Measurements from ENCODE around the gene PFKFB3. TPM values are rescaled to one million over a fixed set of nuclear protein-coding genes. Genes with fewer than 3 reads are reported as not detected.

Gene PFKFB3
- total RNA-seq, 1 experiment from 2014 or later = 36.8 TPM

- Mint-ChIP-seq H3K9me3 (no peaks in the 10 kb centered on the region), H3K4me3 (no peak overlapping the region), H3K27me3 (ENCODE audit: low read depth) (no peaks in the 10 kb centered on the region), H3K36me3 (ENCODE audit: insufficient read depth in 1 of 3, low read depth in 3 of 3) (peaks cover 54 to 98% (median 97%) of the 10 kb centered on the region in 3 experiments), H3K4me1 (no peaks in the 10 kb centered on the region), H3K27ac (peak overlapping the region in 2 of 3 experiments; percentile 10 to 64; a peak in 2 of 7 replicates)
- H3K4me2 ChIP-seq (ENCODE audit: insufficient read depth, insufficient read length, low read length) = no peak overlapping the region
- TF ChIP-seq CTCF (conservative IDR thresholded peaks at IDR 0.05) = no peak
- H3K9ac ChIP-seq (ENCODE audit: extremely low read depth, insufficient read length, low read length) = no peak overlapping the region
- no peak overlapping the region for H2AK5ac ChIP-seq (ENCODE audit: insufficient read length, low read length)
- no peak overlapping the region for H4K5ac ChIP-seq (ENCODE audit: insufficient read length, low read depth, low read length)
- no CpG with 5 or more reads among the region's 15 CpGs for WGBS (ENCODE audit: extremely low coverage, insufficient read length, low lambda C conversion rate)
- H3K27ac ChIP-seq (ENCODE audit: insufficient read length, low read depth, low read length) = no peak overlapping the region
- no peaks in the 10 kb centered on the region for H3K4me1 ChIP-seq (ENCODE audit: insufficient read depth, low read length)
- no peaks in the 10 kb centered on the region for H3K27me3 ChIP-seq (ENCODE audit: insufficient read depth, low read length)
- no peaks in the 10 kb centered on the region for H3K79me2 ChIP-seq (ENCODE audit: insufficient read depth, low read length)
- H3K18ac ChIP-seq (ENCODE audit: insufficient read length, low read depth, low read length) = no peak overlapping the region
- no peaks in the 10 kb centered on the region for H4K20me1 ChIP-seq (ENCODE audit: control insufficient read depth, insufficient read depth, insufficient read length)
- no peak overlapping the region for H3K56ac ChIP-seq (ENCODE audit: insufficient read length, low read depth, low read length)
- H4K91ac ChIP-seq (ENCODE audit: insufficient read length, low read depth, low read length) = no peak overlapping the region
- H3K4ac ChIP-seq (ENCODE audit: low read depth, low read length) = no peak overlapping the region
- H2BK12ac ChIP-seq (ENCODE audit: insufficient read length, low read depth, low read length) = no peak overlapping the region
- no peak overlapping the region for H2BK120ac ChIP-seq (ENCODE audit: low read depth, low read length, poor library complexity, severe bottlenecking)
- no peak for DNase-seq
- no peak overlapping the region for H3K23ac ChIP-seq (ENCODE audit: insufficient read length, low read depth, low read length)
- no peak overlapping the region for H2BK20ac ChIP-seq (ENCODE audit: low read depth, low read length, poor library complexity, severe bottlenecking)
- H3K23me2 ChIP-seq (ENCODE audit: insufficient read length, low read depth, low read length, poor library complexity, severe bottlenecking) = no peaks in the 10 kb centered on the region
- H3K9me3 ChIP-seq (ENCODE audit: control insufficient read depth, low read depth, low read length) = no peaks in the 10 kb centered on the region
- H2BK5ac ChIP-seq (ENCODE audit: insufficient read length, low read length) = no peak overlapping the region
- H3K79me1 ChIP-seq (ENCODE audit: insufficient read depth, low read depth, low read length, poor library complexity, severe bottlenecking) = no peaks in the 10 kb centered on the region
- no peak overlapping the region for H2AFZ ChIP-seq (ENCODE audit: low read length)
- H3K14ac ChIP-seq (ENCODE audit: insufficient read depth, low read length) = no peak overlapping the region
- no peak overlapping the region for H2BK15ac ChIP-seq (ENCODE audit: low read depth, low read length)
- no peak overlapping the region for H4K8ac ChIP-seq (replicated peaks; ENCODE audit: insufficient read length, low read depth, low read length)
- H3T11ph ChIP-seq (ENCODE audit: low read length) = no peak overlapping the region
Measured at GRCh38 chr10:6225263-6225814, 22.6 kb downstream of the PFKFB3 start.

Measured in H9 (cell line).